Tibial nerve (tissue), 4 donors: ENCODE data around the gene GNAZ. TPM values are rescaled to one million over a fixed set of nuclear protein-coding genes. Genes with fewer than 3 reads are reported as not detected.

Source experiments
- DNase-seq, 2 donors: peaks; one replicate each; pipeline ENCODE4 v3.0.0-alpha.2; 2019; ENCODE audit warnings: low spot score in 2 of 2
- H3K27ac ChIP-seq, 4 donors: fragments of 200-600 bp; sonication (generic) in 3 of 4; one replicate each; pipeline ENCODE4 v1.5.1; 2017 to 2019; ENCODE audit warnings: mild to moderate bottlenecking in 1 of 4
- H3K27me3 ChIP-seq, 2 donors: fragments of 200-600 bp; sonication (generic) in 1 of 2; one replicate each; pipeline versions ENCODE4 v1.5.1 to v1.6.0; 2017 to 2019
- H3K36me3 ChIP-seq, 3 donors: fragments of 200-600 bp; sonication (generic); one replicate each; pipeline ENCODE4 v1.5.1; 2018 to 2019
- H3K4me1 ChIP-seq, 4 donors: fragments of 200-600 bp; sonication (generic) in 3 of 4; one replicate each; pipeline ENCODE4 v1.5.1; 2017 to 2019
- H3K4me3 ChIP-seq, 4 donors: fragments of 200-600 bp; sonication (generic) in 3 of 4; one replicate each; pipeline ENCODE4 v1.5.1; 2017 to 2019; ENCODE audit warnings: mild to moderate bottlenecking in 1 of 4, moderate library complexity in 1 of 4
- H3K9me3 ChIP-seq, 4 donors: fragments of 200-600 bp; sonication (generic) in 3 of 4; one replicate each; pipeline ENCODE4 v1.5.1; 2017 to 2019
- EP300 ChIP-seq, 2 donors: sonication (generic); formaldehyde crosslinking; IDR thresholded peaks; one replicate each; pipeline ENCODE4 v1.6.1; 2017; ENCODE audit warnings: antibody characterized with exemption in 2 of 2, mild to moderate bottlenecking in 1 of 2
- POLR2A ChIP-seq, 2 donors: fragments of 450-650 bp; IDR thresholded peaks; one replicate each; pipeline ENCODE4 v1.6.1; 2017; ENCODE audit warnings: antibody characterized with exemption in 2 of 2, mild to moderate bottlenecking in 2 of 2, moderate library complexity in 2 of 2
- WGBS, 2 donors: methylation state at CpG; one replicate each; pipeline ENCODE4 v1.1.5; 2018; 5-methylcytosine and 5-hydroxymethylcytosine counted together
- total RNA-seq, 4 donors: library from RNA; depleted of rRNA; stranded (reverse); fragments of >200 nt; gene quantifications; one replicate each; pipeline ENCODE4 v1.1.0, GENCODE V29; 2016
- TF ChIP-seq, protein P1 (sequence below), 5 experiments: fragments of 200-600 bp in 3 of 5; fragments of 450-650 bp in 2 of 5; sonication (generic) in 3 of 5; IDR thresholded peaks; one replicate each; pipeline ENCODE4 v1.5.1; 2016 to 2019; ENCODE audit warnings: antibody characterized with exemption in 5 of 5, mild to moderate bottlenecking in 3 of 5, moderate library complexity in 2 of 5

The GNAZ gene
- total RNA-seq, 4 donors from 2014 or later, result 14.1 to 20.1 (median 18.0) TPM

DNA sequence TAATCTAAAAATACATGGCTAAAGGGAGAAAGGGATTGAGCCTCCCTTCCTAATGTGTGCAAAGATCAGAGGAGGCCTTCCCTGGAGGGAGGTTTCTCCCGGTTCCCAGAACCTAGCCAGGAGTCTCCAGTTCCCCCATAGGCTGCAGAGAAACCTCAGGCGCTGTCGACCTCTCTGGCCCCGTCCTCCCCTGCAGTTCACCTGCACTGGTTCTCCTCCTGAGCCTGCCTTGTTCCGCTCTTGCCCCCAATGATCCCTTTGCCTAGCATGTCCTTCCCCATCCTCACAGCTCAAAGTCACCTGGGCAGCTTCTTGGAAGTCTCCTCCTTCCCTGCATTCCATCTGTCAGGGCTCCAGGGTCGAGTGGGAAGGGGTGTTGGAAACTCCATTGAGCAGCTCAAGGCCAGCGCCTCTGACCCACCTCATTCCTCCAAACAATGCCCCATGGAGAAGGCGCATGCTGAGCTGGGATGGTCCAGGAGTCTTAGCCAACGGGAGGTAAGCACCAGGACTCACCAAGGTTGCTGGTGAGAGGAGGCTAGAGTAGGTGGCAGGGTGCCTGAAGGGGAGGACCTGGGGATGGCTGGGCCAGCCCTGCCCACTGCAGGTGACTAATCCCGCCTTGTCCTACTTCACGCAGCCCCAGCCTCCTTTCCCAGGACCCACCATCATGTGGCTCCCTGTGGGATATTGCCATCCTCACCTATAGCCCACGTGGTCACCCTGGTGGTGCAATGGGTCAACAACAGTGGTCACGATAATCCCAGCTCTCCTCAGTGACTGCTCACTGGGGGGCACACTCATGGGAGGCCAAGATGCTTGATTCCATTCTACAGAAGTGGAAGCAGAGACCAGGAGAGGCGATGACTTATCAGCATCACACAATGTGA lies 56.1 kb downstream of the GNAZ start:
- H3K36me3 ChIP-seq, result peaks cover 0 to 14% (median 0%) of the 10 kb centered on the region in 3 donors
- H3K9me3 ChIP-seq, result no peaks in the 10 kb centered on the region
- 84 to 86% methylated on average over 13 to 14 of the region's 14 CpGs for WGBS, 2 donors
- no peak for DNase-seq
- no peak overlapping the region for H3K4me3 ChIP-seq
- H3K27me3 ChIP-seq, result no peaks in the 10 kb centered on the region
- no peak for TF ChIP-seq EP300 (IDR thresholded peaks at IDR 0.05)
- TF ChIP-seq, protein P1, sequence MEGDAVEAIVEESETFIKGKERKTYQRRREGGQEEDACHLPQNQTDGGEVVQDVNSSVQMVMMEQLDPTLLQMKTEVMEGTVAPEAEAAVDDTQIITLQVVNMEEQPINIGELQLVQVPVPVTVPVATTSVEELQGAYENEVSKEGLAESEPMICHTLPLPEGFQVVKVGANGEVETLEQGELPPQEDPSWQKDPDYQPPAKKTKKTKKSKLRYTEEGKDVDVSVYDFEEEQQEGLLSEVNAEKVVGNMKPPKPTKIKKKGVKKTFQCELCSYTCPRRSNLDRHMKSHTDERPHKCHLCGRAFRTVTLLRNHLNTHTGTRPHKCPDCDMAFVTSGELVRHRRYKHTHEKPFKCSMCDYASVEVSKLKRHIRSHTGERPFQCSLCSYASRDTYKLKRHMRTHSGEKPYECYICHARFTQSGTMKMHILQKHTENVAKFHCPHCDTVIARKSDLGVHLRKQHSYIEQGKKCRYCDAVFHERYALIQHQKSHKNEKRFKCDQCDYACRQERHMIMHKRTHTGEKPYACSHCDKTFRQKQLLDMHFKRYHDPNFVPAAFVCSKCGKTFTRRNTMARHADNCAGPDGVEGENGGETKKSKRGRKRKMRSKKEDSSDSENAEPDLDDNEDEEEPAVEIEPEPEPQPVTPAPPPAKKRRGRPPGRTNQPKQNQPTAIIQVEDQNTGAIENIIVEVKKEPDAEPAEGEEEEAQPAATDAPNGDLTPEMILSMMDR (IDR thresholded peaks at IDR 0.05), result no peak
- no peak for TF ChIP-seq POLR2A (IDR thresholded peaks at IDR 0.05)
- peaks cover 0 to 20% (median 0%) of the 10 kb centered on the region in 4 donors for H3K4me1 ChIP-seq
- H3K27ac ChIP-seq, result no peak overlapping the region

DNA sequence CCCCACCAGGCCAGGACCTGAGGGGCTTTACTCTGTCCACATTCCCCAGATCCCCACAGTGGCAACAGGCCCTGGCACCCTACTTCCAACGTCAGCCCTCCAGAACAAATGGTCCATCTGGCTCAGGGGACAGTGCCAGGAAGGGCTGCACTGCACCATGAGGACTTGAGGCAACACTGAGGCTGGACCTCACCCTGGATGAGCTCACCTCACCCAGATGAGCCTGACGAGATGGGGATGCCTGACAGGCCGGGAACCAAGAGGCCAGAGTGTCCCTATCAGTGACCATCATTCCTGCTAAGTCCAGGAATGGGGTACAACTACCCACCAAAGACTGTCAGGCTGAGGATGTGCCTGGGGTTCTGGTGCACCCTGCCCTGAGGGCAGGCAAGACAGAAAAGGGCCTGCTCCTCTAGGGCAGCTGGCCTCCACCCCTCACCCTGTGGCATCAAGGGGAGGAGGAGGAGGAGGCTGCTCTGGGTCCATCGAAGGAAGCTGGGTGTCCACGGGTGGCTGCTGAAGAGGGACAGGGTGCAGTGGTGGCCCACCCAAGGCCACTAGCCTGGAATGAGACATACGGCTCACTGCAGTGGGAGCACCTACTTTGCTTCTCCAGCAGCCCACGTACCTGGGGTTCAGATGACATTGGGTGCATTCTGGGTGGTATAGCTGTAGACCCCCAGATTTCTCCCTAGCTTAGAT lies 56.9 kb downstream of the GNAZ start:
- H3K4me1 ChIP-seq, result peaks cover 0 to 20% (median 0%) of the 10 kb centered on the region in 4 donors
- TF ChIP-seq, protein P1 (IDR thresholded peaks at IDR 0.05), result no peak
- no peak for TF ChIP-seq EP300 (IDR thresholded peaks at IDR 0.05)
- no peak for TF ChIP-seq POLR2A (IDR thresholded peaks at IDR 0.05)
- H3K27ac ChIP-seq, result no peak overlapping the region
- no peak for DNase-seq
- 79 to 87% methylated on average over 5 of the region's 7 CpGs for WGBS, 2 donors
- H3K27me3 ChIP-seq, result no peaks in the 10 kb centered on the region
- no peaks in the 10 kb centered on the region for H3K9me3 ChIP-seq
- H3K4me3 ChIP-seq, result no peak overlapping the region
- H3K36me3 ChIP-seq, result peaks cover 0 to 14% (median 0%) of the 10 kb centered on the region in 3 donors

DNA sequence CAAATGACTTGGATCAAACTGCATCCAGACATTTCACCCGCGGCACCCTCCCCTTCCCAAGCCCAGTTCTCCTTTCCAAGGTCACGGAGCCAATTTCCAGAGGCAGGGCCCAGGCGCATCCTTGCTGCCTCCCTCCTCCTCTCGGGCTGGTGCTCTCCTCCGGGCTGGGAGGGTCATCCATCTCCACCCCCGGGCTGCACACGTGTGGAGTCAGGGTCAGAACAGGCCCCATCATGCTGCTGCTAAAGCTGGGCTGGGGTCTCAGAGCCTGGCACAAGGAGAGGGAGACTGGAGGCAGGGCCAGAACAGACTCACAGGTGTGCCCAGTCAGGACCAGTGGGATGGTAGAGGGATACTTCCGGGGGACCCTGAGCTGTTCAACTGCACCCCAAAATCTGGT lies 57.5 kb downstream of the GNAZ start:
- 76 to 81% methylated on average over 9 of the region's 9 CpGs for WGBS, 2 donors
- H3K9me3 ChIP-seq, result no peaks in the 10 kb centered on the region
- H3K36me3 ChIP-seq, result peaks cover 0 to 11% (median 0%) of the 10 kb centered on the region in 3 donors
- no peaks in the 10 kb centered on the region for H3K27me3 ChIP-seq
- no peak for DNase-seq
- H3K4me1 ChIP-seq, result peaks cover 0 to 20% (median 0%) of the 10 kb centered on the region in 4 donors
- peak overlapping the region in 2 of 4 donors; percentile 7 to 32 for H3K27ac ChIP-seq
- TF ChIP-seq EP300 (IDR thresholded peaks at IDR 0.05), result no peak
- H3K4me3 ChIP-seq, result no peak overlapping the region

DNA sequence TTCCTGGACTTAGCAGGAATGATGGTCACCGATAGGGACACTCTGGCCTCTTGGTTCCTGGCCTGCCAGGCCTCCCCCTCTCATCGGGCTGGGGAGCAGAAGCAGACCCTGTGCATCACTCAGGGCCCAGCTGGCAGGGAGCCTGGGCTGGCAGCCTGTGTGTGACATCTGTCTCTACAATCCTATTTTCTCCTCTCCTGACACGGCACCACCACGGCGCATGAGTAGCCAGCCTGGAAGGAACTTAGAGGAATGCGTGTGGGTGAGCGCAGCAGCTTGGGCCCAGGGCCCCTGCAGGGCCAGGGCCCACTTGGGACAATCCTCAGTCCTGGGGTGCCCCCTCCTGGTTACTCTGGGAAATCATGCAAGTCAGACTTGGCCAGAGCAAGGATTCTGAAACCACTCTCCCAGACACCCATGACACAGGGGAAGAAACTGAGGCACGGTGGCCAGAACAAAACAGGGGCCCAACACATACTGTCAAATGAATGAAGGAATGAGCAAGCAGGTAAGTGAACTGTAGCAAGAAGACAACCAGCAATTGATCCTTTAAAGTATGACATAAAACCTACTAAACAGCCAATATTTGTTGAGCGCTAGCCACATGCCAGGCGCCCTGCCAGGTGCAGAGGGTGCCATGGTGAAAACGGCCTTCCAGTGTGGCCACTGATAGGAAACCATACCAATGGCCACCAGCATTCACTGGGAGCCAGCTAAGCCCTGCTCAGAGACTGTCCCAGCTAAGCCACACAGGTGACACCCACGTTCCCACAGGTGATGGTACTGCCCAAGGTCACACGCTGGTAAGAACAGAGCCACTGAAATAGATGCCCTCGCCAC lies 58.2 kb downstream of the GNAZ start:
- TF ChIP-seq, protein P1 (IDR thresholded peaks at IDR 0.05), result peak; percentile 58 to 96 (median 76)
- TF ChIP-seq POLR2A (IDR thresholded peaks at IDR 0.05) (no peak), EP300 (IDR thresholded peaks at IDR 0.05) (peak in 1 of 2 donors; percentile 21)
- peak overlapping the region in 2 of 4 donors; percentile 7 to 32 for H3K27ac ChIP-seq
- DNase-seq, result peak; percentile 54 to 77
- no peaks in the 10 kb centered on the region for H3K9me3 ChIP-seq
- H3K4me3 ChIP-seq, result no peak overlapping the region
- WGBS, 2 donors, result 33 to 35% methylated on average over 11 to 14 of the region's 14 CpGs
- H3K27me3 ChIP-seq, result no peaks in the 10 kb centered on the region
- H3K4me1 ChIP-seq, result peaks cover 0 to 20% (median 0%) of the 10 kb centered on the region in 4 donors
- H3K36me3 ChIP-seq, result peaks cover 0 to 4% (median 0%) of the 10 kb centered on the region in 3 donors

DNA sequence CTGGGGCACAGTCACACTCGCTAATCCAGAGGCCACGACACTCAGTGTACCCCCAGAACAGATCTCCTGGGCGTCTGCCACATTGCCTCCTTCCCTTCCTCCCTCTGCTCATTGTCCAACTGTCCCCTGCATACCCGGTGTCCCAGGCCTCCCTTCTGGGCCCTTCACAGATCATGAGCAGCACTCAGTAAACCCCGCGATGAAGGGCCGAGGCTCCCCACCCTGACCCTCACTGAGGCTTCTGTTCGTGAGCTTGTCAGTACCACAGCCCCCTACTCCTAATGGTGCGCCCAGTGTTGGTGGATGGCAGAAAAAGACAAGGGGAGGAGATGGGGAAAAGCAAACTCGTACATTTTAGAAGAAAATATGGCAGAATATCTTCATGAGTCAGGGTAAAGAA lies 58.8 kb downstream of the GNAZ start:
- peaks cover 0 to 20% (median 0%) of the 10 kb centered on the region in 4 donors for H3K4me1 ChIP-seq
- H3K27ac ChIP-seq, result no peak overlapping the region
- H3K9me3 ChIP-seq, result no peaks in the 10 kb centered on the region
- H3K27me3 ChIP-seq, result no peaks in the 10 kb centered on the region
- H3K4me3 ChIP-seq, result no peak overlapping the region
- no peaks in the 10 kb centered on the region for H3K36me3 ChIP-seq
- WGBS, 2 donors, result 79 to 84% methylated on average over 8 to 10 of the region's 10 CpGs
- TF ChIP-seq EP300 (IDR thresholded peaks at IDR 0.05) (no peak), POLR2A (IDR thresholded peaks at IDR 0.05) (no peak)
- TF ChIP-seq, protein P1 (IDR thresholded peaks at IDR 0.05), result no peak
- no peak for DNase-seq
